HepG2 (cell line): Measurements from ENCODE around the gene RELB. TPM values are rescaled to one million over a fixed set of nuclear protein-coding genes. Genes with fewer than 3 reads are reported as not detected.

Source experiments
- ATAC-seq: fragments of 200-7000 bp; cut with Tn5 transposase; 3 replicates; pipeline ENCODE4 v1.9.1; 2020; ENCODE audit warnings: mild to moderate bottlenecking, moderate library complexity
- BruUV-seq: library from RNA; stranded (reverse); fragments of 400-500 nt; replicated peaks from 2 replicates; lab custom pipeline; 2021; lab: Mats Ljungman, UMichigan
- CTCF ChIA-PET: fragments of 300-600 bp; formaldehyde crosslinking; extraction: SDS; loops from one replicate; lab custom pipeline; 2021; ENCODE audit warnings: low total read pairs, inconsistent platforms, low intra/inter-chr PET ratio; lab: Yijun Ruan, JAX
- POLR2A ChIA-PET: fragments of 350-600 bp; sonication (Branson Sonifier 250); formaldehyde crosslinking; loops from one replicate; lab custom pipeline; 2020; ENCODE audit warnings: antibody characterized with exemption, inconsistent platforms; lab: Yijun Ruan, JAX
- DNase-seq: peaks from one replicate; pipeline ENCODE4 v3.0.0-alpha.2; 2015; ENCODE audit warnings: low spot score
- FAIRE-seq: peaks from 3 replicates; lab custom pipeline; 2011; peaks lifted over from hg19 to GRCh38; lab: Jason Lieb, UNC
- H2AFZ ChIP-seq: one replicate; pipeline ENCODE4 v1.6.1; 2011; ENCODE audit warnings: low read length, inconsistent platforms
- H3K27ac ChIP-seq: fragments of 300-600 bp; 3 replicates; pipeline ENCODE4 v1.8.0; 2011; ENCODE audit warnings: mixed run types, mild to moderate bottlenecking, mixed read lengths, low read length, inconsistent platforms; ENCODE audit not compliant: insufficient read depth; ENCODE audit errors: extremely low read length
- H3K27me3 ChIP-seq, 2 experiments: fragments of 200-600 bp in 1 of 2; 2 replicates in 1 of 2; 3 replicates in 1 of 2; pipeline versions ENCODE4 v1.6.0 to v1.8.0; 2011; ENCODE audit warnings: low read length in 2 of 2, mild to moderate bottlenecking in 2 of 2, moderate library complexity in 2 of 2, inconsistent platforms in 1 of 2; ENCODE audit not compliant: insufficient read depth in 2 of 2, control insufficient read depth in 1 of 2
- H3K36me3 ChIP-seq, 2 experiments: fragments of 200-600 bp in 1 of 2; replicated peaks in 1 of 2; 2 replicates in 1 of 2; 3 replicates in 1 of 2; pipeline versions ENCODE4 v1.5.1 to v1.8.0; 2011; ENCODE audit warnings: low read length in 2 of 2, inconsistent platforms in 1 of 2; ENCODE audit not compliant: insufficient read depth in 2 of 2, control insufficient read depth in 1 of 2
- H3K4me1 ChIP-seq: 2 replicates; pipeline ENCODE4 v1.5.1; 2012; ENCODE audit warnings: low read length, inconsistent platforms; ENCODE audit not compliant: insufficient read depth
- H3K4me2 ChIP-seq: 2 replicates; pipeline ENCODE4 v1.6.0; 2011; ENCODE audit warnings: low read depth, low read length, inconsistent platforms
- H3K4me3 ChIP-seq, 3 experiments: fragments of 200-600 bp in 1 of 3; sonication (generic), shearing (Covaris generic) in 1 of 3; replicated peaks in 1 of 3; 2 replicates each; pipeline ENCODE4 v1.5.1; 2011 to 2016; ENCODE audit warnings: low read length in 3 of 3, inconsistent platforms in 2 of 3, low read depth in 2 of 3, mild to moderate bottlenecking in 2 of 3, control low read depth in 1 of 3, mixed read lengths in 1 of 3; ENCODE audit not compliant: insufficient read depth in 1 of 3
- H3K79me2 ChIP-seq: one replicate; pipeline ENCODE4 v1.6.1; 2011; ENCODE audit warnings: low read length, inconsistent platforms; ENCODE audit not compliant: insufficient read depth
- H3K9ac ChIP-seq: 2 replicates; pipeline ENCODE4 v1.6.0; 2011; ENCODE audit warnings: mild to moderate bottlenecking, low read depth, low read length, inconsistent platforms; ENCODE audit not compliant: insufficient read depth
- H3K9me3 ChIP-seq: 2 replicates; pipeline ENCODE4 v1.5.1; 2012; ENCODE audit warnings: mild to moderate bottlenecking, low read length
- H4K20me1 ChIP-seq: 2 replicates; pipeline ENCODE4 v1.6.0; 2011; ENCODE audit warnings: inconsistent platforms, mild to moderate bottlenecking, low read length, moderate library complexity; ENCODE audit not compliant: insufficient read depth
- EP300 ChIP-seq, 3 experiments: sonication (generic) in 1 of 3; formaldehyde crosslinking in 1 of 3; IDR thresholded peaks; 2 replicates each; pipeline versions ENCODE4 v1.5.1 to v1.6.1; 2011 to 2020; ENCODE audit warnings: low read depth in 2 of 3, low read length in 2 of 3, borderline replicate concordance in 1 of 3, improper control_type of control experiment in 1 of 3, mild to moderate bottlenecking in 1 of 3, missing genetic modification reagents in 1 of 3, moderate library complexity in 1 of 3
- FOXA1 ChIP-seq, 2 experiments: fragments of 450-650 bp in 1 of 2; sonication (generic) in 1 of 2; formaldehyde crosslinking in 1 of 2; IDR thresholded peaks; 2 replicates each; pipeline versions ENCODE4 v1.4.0 to v1.6.1; 2016 to 2020; ENCODE audit warnings: missing genetic modification reagents in 1 of 2
- FOXA3 ChIP-seq: IDR thresholded peaks from 2 replicates; pipeline ENCODE4 v1.6.1; 2016; ENCODE audit warnings: missing genetic modification reagents, missing compliant biosample characterization
- GMEB2 ChIP-seq: IDR thresholded peaks from 2 replicates; pipeline ENCODE4 v1.6.1; 2016; ENCODE audit warnings: missing biosample characterization, missing genetic modification reagents, low read depth
- HIC2 ChIP-seq: sonication (generic); formaldehyde crosslinking; IDR thresholded peaks from 2 replicates; pipeline ENCODE4 v1.9.0; 2022; ENCODE audit warnings: low read depth, missing genetic modification reagents
- MBD4 ChIP-seq: IDR thresholded peaks from 2 replicates; pipeline ENCODE4 v1.6.1; 2012; ENCODE audit warnings: low read length, inconsistent platforms, borderline replicate concordance
- MXD1 ChIP-seq: sonication (generic); formaldehyde crosslinking; IDR thresholded peaks from 2 replicates; pipeline ENCODE4 v1.4.0; 2020; ENCODE audit warnings: mild to moderate bottlenecking, missing genetic modification reagents
- MXD3 ChIP-seq: IDR thresholded peaks from 2 replicates; pipeline ENCODE4 v1.6.1; 2016; ENCODE audit warnings: mild to moderate bottlenecking, missing biosample characterization, missing genetic modification reagents
- MZF1 ChIP-seq: sonication (generic); formaldehyde crosslinking; IDR thresholded peaks from 2 replicates; pipeline ENCODE4 v1.8.1; 2023; ENCODE audit warnings: mild to moderate bottlenecking, missing genetic modification reagents, borderline replicate concordance
- SMAD3 ChIP-seq: sonication (generic); formaldehyde crosslinking; IDR thresholded peaks from 2 replicates; pipeline ENCODE4 v1.4.0; 2020; ENCODE audit warnings: missing genetic modification reagents
- SNAI1 ChIP-seq: sonication (generic); formaldehyde crosslinking; IDR thresholded peaks from 2 replicates; pipeline ENCODE4 v1.5.0; 2020; ENCODE audit warnings: mild to moderate bottlenecking, missing genetic modification reagents, borderline replicate concordance
- THAP8 ChIP-seq: sonication (generic); formaldehyde crosslinking; IDR thresholded peaks from 2 replicates; pipeline ENCODE4 v1.5.1; 2020; ENCODE audit warnings: missing genetic modification reagents, mild to moderate bottlenecking, borderline replicate concordance
- YEATS2 ChIP-seq: sonication (generic); formaldehyde crosslinking; IDR thresholded peaks from 2 replicates; pipeline ENCODE4 v1.4.0; 2020; ENCODE audit warnings: missing genetic modification reagents, borderline replicate concordance
- ZMAT5 ChIP-seq: sonication (generic); formaldehyde crosslinking; IDR thresholded peaks from 2 replicates; pipeline ENCODE4 v1.5.0; 2020; ENCODE audit warnings: mild to moderate bottlenecking, low read depth, missing genetic modification reagents, borderline replicate concordance
- ZNF790 ChIP-seq: sonication (generic); formaldehyde crosslinking; IDR thresholded peaks from 2 replicates; pipeline ENCODE4 v1.8.0; 2022; ENCODE audit warnings: missing genetic modification reagents, mild to moderate bottlenecking, borderline replicate concordance
- WGBS: methylation state at CpG from one replicate; pipeline ENCODE4 v1.1.6; 2017; ENCODE audit warnings: low lambda C conversion rate; 5-methylcytosine and 5-hydroxymethylcytosine counted together
- in situ Hi-C: cut with HindIII; loops from 2 replicates; pipeline ENCODE4 v1.10.0; 2017; ENCODE audit warnings: low pct_unique_long_range_greater_than_20kb; ENCODE audit not compliant: extremely low pct_ligation_motif_present
- intact Hi-C: fragments of 100-400 bp; cut with micrococcal nuclease; formaldehyde crosslinking; loops from one replicate; pipeline ENCODE4 v1.10.0; 2022; ENCODE audit not compliant: unreplicated experiment
- polyA plus RNA-seq, 8 experiments: library from polyadenylated mRNA; depleted of rRNA in 3 of 8; stranded (reverse) in 7 of 8; unstranded in 1 of 8; fragments of >200 nt; fragmentation: Illumina TruSeq in 4 of 8; extraction: Trizol in 4 of 8; gene quantifications; 2 replicates each; pipeline versions ENCODE4 v1.2.1 to v1.2.3, GENCODE V29; 2011 to 2016; ENCODE audit warnings: low read depth in 4 of 8, missing spikeins in 1 of 8, mixed read lengths in 1 of 8; ENCODE audit not compliant: insufficient read depth in 1 of 8
- total RNA-seq, 5 experiments: library from RNA; depleted of rRNA; stranded (reverse); fragments of >200 nt; fragmentation: Illumina TruSeq; extraction: Trizol; gene quantifications; 2 replicates each; pipeline ENCODE4 v1.2.3, GENCODE V29; 2016; ENCODE audit warnings: low read depth in 1 of 5

The RELB gene
- total and polyA plus RNA-seq, 2 of the 13 experiments (the other 11 are each of a cell fraction or from before 2014, with no cell fraction given), result 1.9 to 3.5 TPM

- Histone ChIP-seq H3K27ac (peak within 1 kb of the TSS; percentile 91), H3K4me3 (peak within 1 kb of the TSS; percentile 94 to 100 (median 95)), H3K36me3 (peaks cover 4 to 32% of the 10 kb centered on the region in 2 experiments), H2AFZ (no peak within 1 kb of the TSS), H3K4me1 (peaks cover 48% of the 10 kb centered on the region), H3K27me3 (no peaks in the 10 kb centered on the region; a peak in 1 of 5 replicates), H3K4me2 (peak within 1 kb of the TSS; percentile 91), H3K79me2 (peaks cover 28% of the 10 kb centered on the region), H4K20me1 (peaks cover 16% of the 10 kb centered on the region; the same call in 1 of the 2 replicates), H3K9ac (peak within 1 kb of the TSS; percentile 95), H3K9me3 (no peaks in the 10 kb centered on the region)
- no TSS peak for BruUV-seq
- CTCF ChIA-PET, result no interaction called here
- 5% methylated on average over 28 of the region's 62 CpGs for WGBS
- FAIRE-seq, result peak; percentile 71
- POLR2A ChIA-PET, result interaction anchor here (0.7 to 2.2 kb wide), 21 partner anchors 8 to 149 kb away, joined by 3 to 14 read pairs (median 6); partner anchors contain the start of genes APOE, BLOC1S3, CLPTM1 and GEMIN7
- DNase-seq, result peak; percentile 71
- intact Hi-C loops, result no loop called here
- in situ Hi-C loops, result no loop called here
- peak; percentile 97 for ATAC-seq
- TF ChIP-seq SNAI1 (CRISPR knock-in tag), result peak; percentile 80; the same call in 1 of the 2 replicates
- no peak for TF ChIP-seq MZF1
- TF ChIP-seq MBD4, result no peak
- TF ChIP-seq MXD3 (CRISPR knock-in tag), result peak; percentile 22; the same call in 1 of the 2 replicates
- 0 out of 2 replicates have a peak, but pooled peaks have one; percentile 21 for TF ChIP-seq HIC2 (CRISPR knock-in tag)
- no peak for TF ChIP-seq SMAD3 (CRISPR knock-in tag)
- TF ChIP-seq EP300 (IDR thresholded peaks at IDR 0.05; ENCODE audit: low read depth in 2 of 2, low read length in 2 of 2), result no peak
- TF ChIP-seq EP300 (CRISPR knock-in tag; IDR thresholded peaks at IDR 0.05; ENCODE audit: borderline replicate concordance), result no peak
- TF ChIP-seq THAP8 (CRISPR knock-in tag), result 0 out of 2 replicates have a peak, but pooled peaks have one; percentile 58
- TF ChIP-seq ZMAT5 (CRISPR knock-in tag), result no peak
- TF ChIP-seq FOXA3, result no peak
- no peak for TF ChIP-seq GMEB2
- TF ChIP-seq ZNF790, result no peak
- TF ChIP-seq YEATS2 (CRISPR knock-in tag), result peak; percentile 89
- peak; percentile 74 for TF ChIP-seq MXD1 (CRISPR knock-in tag)
- no peak for TF ChIP-seq FOXA1 (IDR thresholded peaks at IDR 0.05)
- TF ChIP-seq FOXA1 (CRISPR knock-in tag; IDR thresholded peaks at IDR 0.05), result no peak
Observed at GRCh38 chr19:45038931-45039893, 37.9 kb downstream of the RELB start, which contains the start of gene CLASRP. Gene CLASRP, plus strand, starts transcription at chr19:45039045. Its CDS starts 1,168 bp downstream, at chr19:45040213.
